H9 (cell line): ENCODE results near the gene ATXN10. TPM values are rescaled to one million over a fixed set of nuclear protein-coding genes. Genes with fewer than 3 reads are reported as not detected.
A peak's percentile ranks its signal among the peaks of the same experiment; 100 is the strongest.

Experiments
- DNase-seq: peaks from one replicate; pipeline ENCODE4 v3.0.0-alpha.2; 2017
- H2AFZ ChIP-seq: one replicate; pipeline ENCODE4 v1.6.1; 2013; ENCODE audit warnings: mild to moderate bottlenecking, low read length, control low read depth, moderate library complexity
- H2AK5ac ChIP-seq: 2 replicates; pipeline ENCODE4 v1.6.1; 2013; ENCODE audit warnings: low read length, control low read depth, mixed read lengths; ENCODE audit not compliant: insufficient read length
- H2BK120ac ChIP-seq: one replicate; pipeline ENCODE4 v1.6.1; 2013; ENCODE audit warnings: low read depth, mild to moderate bottlenecking, low read length, control low read depth, inconsistent platforms; ENCODE audit not compliant: poor library complexity, severe bottlenecking
- H2BK12ac ChIP-seq: 2 replicates; pipeline ENCODE4 v1.6.1; 2013; ENCODE audit warnings: low read length, control low read depth, mixed read lengths, low read depth; ENCODE audit not compliant: insufficient read length
- H2BK15ac ChIP-seq: 2 replicates; pipeline ENCODE4 v1.6.1; 2013; ENCODE audit warnings: low read depth, low read length, control low read depth
- H2BK20ac ChIP-seq: one replicate; pipeline ENCODE4 v1.6.1; 2013; ENCODE audit warnings: low read depth, mild to moderate bottlenecking, low read length, control low read depth, inconsistent platforms; ENCODE audit not compliant: poor library complexity, severe bottlenecking
- H2BK5ac ChIP-seq: 2 replicates; pipeline ENCODE4 v1.6.1; 2013; ENCODE audit warnings: low read length, control low read depth, mixed read lengths; ENCODE audit not compliant: insufficient read length
- H3K14ac ChIP-seq: 2 replicates; pipeline ENCODE4 v1.6.1; 2013; ENCODE audit warnings: low read length, control low read depth; ENCODE audit not compliant: insufficient read depth
- H3K18ac ChIP-seq: 2 replicates; pipeline ENCODE4 v1.6.1; 2013; ENCODE audit warnings: low read depth, mild to moderate bottlenecking, mixed read lengths, low read length, control low read depth; ENCODE audit not compliant: insufficient read length
- H3K23ac ChIP-seq: 2 replicates; pipeline ENCODE4 v1.6.1; 2013; ENCODE audit warnings: low read length, control low read depth, mixed read lengths, low read depth; ENCODE audit not compliant: insufficient read length
- H3K23me2 ChIP-seq: 2 replicates; pipeline ENCODE4 v1.6.1; 2013; ENCODE audit warnings: low read depth, mild to moderate bottlenecking, mixed read lengths, low read length, control low read depth; ENCODE audit not compliant: insufficient read length, poor library complexity, severe bottlenecking
- H3K27ac ChIP-seq: 2 replicates; pipeline ENCODE4 v1.5.1; 2013; ENCODE audit warnings: low read length, control low read depth, mixed read lengths, low read depth; ENCODE audit not compliant: insufficient read length
- H3K27me3 ChIP-seq: 2 replicates; pipeline ENCODE4 v1.6.1; 2013; ENCODE audit warnings: low read length, control low read depth, inconsistent platforms; ENCODE audit not compliant: insufficient read depth
- H3K4ac ChIP-seq: 2 replicates; pipeline ENCODE4 v1.6.1; 2013; ENCODE audit warnings: low read depth, mild to moderate bottlenecking, control low read depth, inconsistent platforms, low read length, moderate library complexity
- H3K4me1 ChIP-seq: 2 replicates; pipeline ENCODE4 v1.6.1; 2013; ENCODE audit warnings: low read length, control low read depth, inconsistent platforms; ENCODE audit not compliant: insufficient read depth
- H3K4me2 ChIP-seq: 2 replicates; pipeline ENCODE4 v1.6.1; 2013; ENCODE audit warnings: low read length, control low read depth, mixed read lengths; ENCODE audit not compliant: insufficient read length, insufficient read depth
- H3K56ac ChIP-seq: 2 replicates; pipeline ENCODE4 v1.6.1; 2013; ENCODE audit warnings: low read depth, mild to moderate bottlenecking, mixed read lengths, low read length, control low read depth; ENCODE audit not compliant: insufficient read length
- H3K79me1 ChIP-seq: 2 replicates; pipeline ENCODE4 v1.6.1; 2013; ENCODE audit warnings: low read depth, mild to moderate bottlenecking, moderate library complexity, low read length, control low read depth, inconsistent platforms; ENCODE audit not compliant: insufficient read depth, poor library complexity, severe bottlenecking
- H3K79me2 ChIP-seq: 2 replicates; pipeline ENCODE4 v1.6.1; 2013; ENCODE audit warnings: low read length, control low read depth, inconsistent platforms; ENCODE audit not compliant: insufficient read depth
- H3K9ac ChIP-seq: 2 replicates; pipeline ENCODE4 v1.6.1; 2013; ENCODE audit warnings: low read length, control low read depth, mixed read lengths; ENCODE audit not compliant: insufficient read length; ENCODE audit errors: extremely low read depth
- H3K9me3 ChIP-seq: one replicate; pipeline ENCODE4 v1.6.1; 2013; ENCODE audit warnings: low read depth, low read length, inconsistent platforms; ENCODE audit not compliant: control insufficient read depth
- H3T11ph ChIP-seq: one replicate; pipeline ENCODE4 v1.6.1; 2013; ENCODE audit warnings: mild to moderate bottlenecking, low read length, control low read depth, inconsistent platforms
- H4K20me1 ChIP-seq: one replicate; pipeline ENCODE4 v1.6.1; 2013; ENCODE audit not compliant: control insufficient read depth, insufficient read length, insufficient read depth
- H4K5ac ChIP-seq: 2 replicates; pipeline ENCODE4 v1.6.1; 2013; ENCODE audit warnings: low read depth, mild to moderate bottlenecking, mixed read lengths, low read length, control low read depth; ENCODE audit not compliant: insufficient read length
- H4K8ac ChIP-seq: replicated peaks from 2 replicates; pipeline ENCODE4 v1.6.1; 2013; ENCODE audit warnings: low read length, control low read depth, mixed read lengths, low read depth; ENCODE audit not compliant: insufficient read length
- H4K91ac ChIP-seq: 2 replicates; pipeline ENCODE4 v1.6.1; 2013; ENCODE audit warnings: low read depth, mild to moderate bottlenecking, moderate library complexity, mixed read lengths, low read length, control low read depth; ENCODE audit not compliant: insufficient read length
- H3K27ac Mint-ChIP-seq, 3 experiments: 2 replicates in 2 of 3; 3 replicates in 1 of 3; pipeline ENCODE4 v1.8.0; 2020 to 2021; ENCODE audit warnings: mixed read lengths in 3 of 3, mild to moderate bottlenecking in 1 of 3, moderate library complexity in 1 of 3
- H3K27me3 Mint-ChIP-seq: 2 replicates; pipeline ENCODE4 v1.8.0; 2021; ENCODE audit warnings: low read depth, mild to moderate bottlenecking, moderate library complexity, mixed read lengths
- H3K36me3 Mint-ChIP-seq, 3 experiments: 2 replicates in 2 of 3; 3 replicates in 1 of 3; pipeline ENCODE4 v1.8.0; 2020 to 2021; ENCODE audit warnings: low read depth in 3 of 3, mixed read lengths in 3 of 3; ENCODE audit not compliant: insufficient read depth in 1 of 3
- H3K4me1 Mint-ChIP-seq, 2 experiments: 2 replicates each; pipeline ENCODE4 v1.8.0; 2020; ENCODE audit warnings: mixed read lengths in 2 of 2
- H3K4me3 Mint-ChIP-seq, 2 experiments: 2 replicates in 1 of 2; 3 replicates in 1 of 2; pipeline ENCODE4 v1.8.0; 2020 to 2021; ENCODE audit warnings: mild to moderate bottlenecking in 2 of 2, mixed read lengths in 2 of 2, moderate library complexity in 1 of 2
- H3K9me3 Mint-ChIP-seq, 2 experiments: 2 replicates in 1 of 2; 3 replicates in 1 of 2; pipeline ENCODE4 v1.8.0; 2020; ENCODE audit warnings: mild to moderate bottlenecking in 2 of 2, mixed read lengths in 2 of 2, moderate library complexity in 1 of 2
- WGBS: extraction: QIAGEN DNeasy Blood & Tissue Kit; methylation state at CpG from one replicate; pipeline ENCODE4 v1.1.7; 2013; ENCODE audit warnings: missing lambda C conversion rate, low lambda C conversion rate, mixed read lengths; ENCODE audit not compliant: insufficient read length; ENCODE audit errors: extremely low coverage; 5-methylcytosine and 5-hydroxymethylcytosine counted together
- total RNA-seq: library from RNA; stranded (reverse); gene quantifications from 2 replicates; pipeline ENCODE4 v1.2.1, GENCODE V29; 2021
- TF ChIP-seq, protein P1 (sequence below): fragments of 200-600 bp; sonication (generic); conservative IDR thresholded peaks from 3 replicates; pipeline ENCODE4 v1.8.0; 2021; ENCODE audit warnings: antibody characterized with exemption, mild to moderate bottlenecking

The ATXN10 gene
- total RNA-seq, 1 experiment from 2014 or later: 210 TPM

- no peak overlapping the region for H2BK120ac ChIP-seq
- peaks cover 0 to 9% of the 10 kb centered on the region in 2 experiments; a peak in 2 of 4 replicates for H3K4me1 Mint-ChIP-seq
- no CpG with 5 or more reads among the region's 16 CpGs for WGBS
- H4K91ac ChIP-seq: no peak overlapping the region
- H2BK12ac ChIP-seq: no peak overlapping the region
- peaks cover 3% of the 10 kb centered on the region; the same call in 1 of the 2 replicates for H3K27me3 ChIP-seq
- H4K5ac ChIP-seq: no peak overlapping the region
- H4K8ac ChIP-seq: no peak overlapping the region
- no peak overlapping the region for H2BK15ac ChIP-seq
- no peak overlapping the region for H3K4ac ChIP-seq
- no peaks in the 10 kb centered on the region for H3K9me3 Mint-ChIP-seq
- no peak overlapping the region for H3K14ac ChIP-seq
- no peak overlapping the region for H3K18ac ChIP-seq
- H3K23ac ChIP-seq: no peak overlapping the region
- no peak overlapping the region for H2AFZ ChIP-seq
- TF ChIP-seq, protein P1, sequence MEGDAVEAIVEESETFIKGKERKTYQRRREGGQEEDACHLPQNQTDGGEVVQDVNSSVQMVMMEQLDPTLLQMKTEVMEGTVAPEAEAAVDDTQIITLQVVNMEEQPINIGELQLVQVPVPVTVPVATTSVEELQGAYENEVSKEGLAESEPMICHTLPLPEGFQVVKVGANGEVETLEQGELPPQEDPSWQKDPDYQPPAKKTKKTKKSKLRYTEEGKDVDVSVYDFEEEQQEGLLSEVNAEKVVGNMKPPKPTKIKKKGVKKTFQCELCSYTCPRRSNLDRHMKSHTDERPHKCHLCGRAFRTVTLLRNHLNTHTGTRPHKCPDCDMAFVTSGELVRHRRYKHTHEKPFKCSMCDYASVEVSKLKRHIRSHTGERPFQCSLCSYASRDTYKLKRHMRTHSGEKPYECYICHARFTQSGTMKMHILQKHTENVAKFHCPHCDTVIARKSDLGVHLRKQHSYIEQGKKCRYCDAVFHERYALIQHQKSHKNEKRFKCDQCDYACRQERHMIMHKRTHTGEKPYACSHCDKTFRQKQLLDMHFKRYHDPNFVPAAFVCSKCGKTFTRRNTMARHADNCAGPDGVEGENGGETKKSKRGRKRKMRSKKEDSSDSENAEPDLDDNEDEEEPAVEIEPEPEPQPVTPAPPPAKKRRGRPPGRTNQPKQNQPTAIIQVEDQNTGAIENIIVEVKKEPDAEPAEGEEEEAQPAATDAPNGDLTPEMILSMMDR: no peak
- no peaks in the 10 kb centered on the region for H3K23me2 ChIP-seq
- H4K20me1 ChIP-seq: no peaks in the 10 kb centered on the region
- H2BK5ac ChIP-seq: no peak overlapping the region
- no peak overlapping the region for H3K9ac ChIP-seq
- H3K56ac ChIP-seq: no peak overlapping the region
- no peak overlapping the region for H3K4me3 Mint-ChIP-seq
- H3K4me2 ChIP-seq: no peak overlapping the region
- H3K27ac Mint-ChIP-seq: no peak overlapping the region
- H2BK20ac ChIP-seq: no peak overlapping the region
- H3K36me3 Mint-ChIP-seq: no peaks in the 10 kb centered on the region
- no peaks in the 10 kb centered on the region; the same call in 1 of the 2 replicates for H3K27me3 Mint-ChIP-seq
- no peaks in the 10 kb centered on the region for H3K9me3 ChIP-seq
- no peaks in the 10 kb centered on the region for H3K4me1 ChIP-seq
- no peak overlapping the region for H3T11ph ChIP-seq
- no peak overlapping the region for H3K27ac ChIP-seq
- no peak overlapping the region for H2AK5ac ChIP-seq
- no peaks in the 10 kb centered on the region for H3K79me1 ChIP-seq
- no peaks in the 10 kb centered on the region for H3K79me2 ChIP-seq
- peak; percentile 20 for DNase-seq
Measured at GRCh38 chr22:45885171-45885840, 213.7 kb downstream of the ATXN10 start.
